Measurements from ENCODE around the gene NFIL3.

The NFIL3 gene

GRCh38 chr9:91426123-91426745 is 2.6 kb upstream of the NFIL3 start:
- H3K27ac ChIP-seq (replicated peaks; ENCODE audit: low read length): no peak overlapping the region
- no peak overlapping the region for H3K9ac ChIP-seq (ENCODE audit: low read depth, low read length, poor library complexity)
- no peak overlapping the region for H2BK5ac ChIP-seq (ENCODE audit: low read length)
- no peak overlapping the region for H3K23ac ChIP-seq (ENCODE audit: low read depth, low read length, poor library complexity)
- H4K91ac ChIP-seq (ENCODE audit: low read depth, low read length, poor library complexity): no peak overlapping the region
- DNase-seq (ENCODE audit: low spot score): no peak
- no peak overlapping the region for H2BK12ac ChIP-seq (ENCODE audit: low read length)
- no peak overlapping the region for H4K8ac ChIP-seq (ENCODE audit: low read depth, low read length)
- peaks cover 4 to 7% of the 10 kb centered on the region in 2 donors for H3K4me1 ChIP-seq (ENCODE audit: control insufficient read depth in 2 of 2, insufficient read depth in 1 of 2, low read depth in 1 of 2, low read length in 2 of 2)
- H3K27me3 ChIP-seq (ENCODE audit: control insufficient read depth in 3 of 3, insufficient read depth in 3 of 3, low read depth in 1 of 3, low read length in 3 of 3): peaks cover 0 to 62% (median 18%) of the 10 kb centered on the region in 3 experiments
- no peak overlapping the region for H3K4me2 ChIP-seq (ENCODE audit: insufficient read depth, low read length, poor library complexity, severe bottlenecking)
- no peak overlapping the region for H3K4me3 ChIP-seq (ENCODE audit: low read length in 2 of 2)
- H2BK120ac ChIP-seq (ENCODE audit: low read depth, low read length): no peak overlapping the region
- H2AK5ac ChIP-seq (ENCODE audit: low read depth, low read length): no peak overlapping the region
- no peak overlapping the region for H3K14ac ChIP-seq (ENCODE audit: low read length)
- no peak overlapping the region for H3K4ac ChIP-seq (ENCODE audit: low read length)
- peaks cover 0 to 8% of the 10 kb centered on the region in 2 donors for H3K9me3 ChIP-seq (replicated peaks in 1 of 2; ENCODE audit: control insufficient read depth in 2 of 2, insufficient read depth in 1 of 2, low read depth in 1 of 2, low read length in 2 of 2)
- no peaks in the 10 kb centered on the region for H3K36me3 ChIP-seq (replicated peaks in 1 of 2; ENCODE audit: control insufficient read depth in 2 of 2, insufficient read depth in 2 of 2, low read length in 2 of 2)
- no CpG with 5 or more reads among the region's 3 CpGs for WGBS, 2 donors (ENCODE audit: extremely low coverage in 2 of 2, insufficient read length in 2 of 2, insufficient replicate concordance in 1 of 2)
- H2BK15ac ChIP-seq (ENCODE audit: low read length): no peak overlapping the region
- H3K18ac ChIP-seq (ENCODE audit: low read length): no peak overlapping the region
- peaks cover 1% of the 10 kb centered on the region for H3K79me1 ChIP-seq (ENCODE audit: low read depth, low read length)
- H2AFZ ChIP-seq (ENCODE audit: low read length): no peak overlapping the region

GRCh38 chr9:91425271-91425670 is 1.6 kb upstream of the NFIL3 start:
- Histone ChIP-seq H4K8ac (ENCODE audit: low read depth, low read length) (no peak overlapping the region), H2BK5ac (ENCODE audit: low read length) (no peak overlapping the region), H3K23ac (ENCODE audit: low read depth, low read length, poor library complexity) (no peak overlapping the region), H2AFZ (ENCODE audit: low read length) (no peak overlapping the region), H3K9ac (ENCODE audit: low read depth, low read length, poor library complexity) (no peak overlapping the region), H3K9me3 (replicated peaks in 1 of 2; ENCODE audit: control insufficient read depth in 2 of 2, insufficient read depth in 1 of 2, low read depth in 1 of 2, low read length in 2 of 2) (peaks cover 0 to 8% of the 10 kb centered on the region in 2 donors), H2BK12ac (ENCODE audit: low read length) (no peak overlapping the region), H3K4ac (ENCODE audit: low read length) (no peak overlapping the region), H2BK15ac (ENCODE audit: low read length) (no peak overlapping the region), H2BK120ac (ENCODE audit: low read depth, low read length) (no peak overlapping the region), H4K91ac (ENCODE audit: low read depth, low read length, poor library complexity) (no peak overlapping the region), H3K4me3 (ENCODE audit: low read length in 2 of 2) (no peak overlapping the region), H2AK5ac (ENCODE audit: low read depth, low read length) (no peak overlapping the region), H3K36me3 (replicated peaks in 1 of 2; ENCODE audit: control insufficient read depth in 2 of 2, insufficient read depth in 2 of 2, low read length in 2 of 2) (no peaks in the 10 kb centered on the region), H3K4me2 (ENCODE audit: insufficient read depth, low read length, poor library complexity, severe bottlenecking) (no peak overlapping the region), H3K18ac (ENCODE audit: low read length) (no peak overlapping the region), H3K79me1 (ENCODE audit: low read depth, low read length) (peaks cover 1% of the 10 kb centered on the region), H3K4me1 (ENCODE audit: control insufficient read depth in 2 of 2, insufficient read depth in 1 of 2, low read depth in 1 of 2, low read length in 2 of 2) (peaks cover 4 to 7% of the 10 kb centered on the region in 2 donors), H3K27me3 (ENCODE audit: control insufficient read depth in 3 of 3, insufficient read depth in 3 of 3, low read depth in 1 of 3, low read length in 3 of 3) (peaks cover 0 to 57% (median 18%) of the 10 kb centered on the region in 3 experiments), H3K14ac (ENCODE audit: low read length) (no peak overlapping the region), H3K27ac (replicated peaks; ENCODE audit: low read length) (no peak overlapping the region)
- no CpG with 5 or more reads among the region's 9 CpGs for WGBS, 2 donors (ENCODE audit: extremely low coverage in 2 of 2, insufficient read length in 2 of 2, insufficient replicate concordance in 1 of 2)
- no peak for DNase-seq (ENCODE audit: low spot score)

GRCh38 chr9:91424403-91425176 is 958 bp upstream of the NFIL3 start:
- Histone ChIP-seq H3K18ac (ENCODE audit: low read length) (peak overlapping the region; percentile 91), H2AFZ (ENCODE audit: low read length) (peak overlapping the region; percentile 99)
- no CpG with 5 or more reads among the region's 67 CpGs for WGBS, 2 donors (ENCODE audit: extremely low coverage in 2 of 2, insufficient read length in 2 of 2, insufficient replicate concordance in 1 of 2)

More at GRCh38 chr9:91424403-91425176, 958 bp upstream of the NFIL3 start:
- Histone ChIP-seq H4K91ac (ENCODE audit: low read depth, low read length, poor library complexity) (no peak overlapping the region), H2BK120ac (ENCODE audit: low read depth, low read length) (no peak overlapping the region), H2BK12ac (ENCODE audit: low read length) (no peak overlapping the region), H2BK15ac (ENCODE audit: low read length) (peak overlapping the region; percentile 52), H3K4ac (ENCODE audit: low read length) (no peak overlapping the region), H2BK5ac (ENCODE audit: low read length) (no peak overlapping the region), H3K9me3 (replicated peaks in 1 of 2; ENCODE audit: control insufficient read depth in 2 of 2, insufficient read depth in 1 of 2, low read depth in 1 of 2, low read length in 2 of 2) (peaks cover 0 to 8% of the 10 kb centered on the region in 2 donors), H4K8ac (ENCODE audit: low read depth, low read length) (no peak overlapping the region), H3K23ac (ENCODE audit: low read depth, low read length, poor library complexity) (no peak overlapping the region), H3K79me1 (ENCODE audit: low read depth, low read length) (peaks cover 1% of the 10 kb centered on the region), H3K9ac (ENCODE audit: low read depth, low read length, poor library complexity) (peak overlapping the region; percentile 85), H3K27me3 (ENCODE audit: control insufficient read depth in 3 of 3, insufficient read depth in 3 of 3, low read depth in 1 of 3, low read length in 3 of 3) (peaks cover 0 to 55% (median 18%) of the 10 kb centered on the region in 3 experiments), H3K27ac (replicated peaks; ENCODE audit: low read length) (no peak overlapping the region), H3K36me3 (replicated peaks in 1 of 2; ENCODE audit: control insufficient read depth in 2 of 2, insufficient read depth in 2 of 2, low read length in 2 of 2) (no peaks in the 10 kb centered on the region), H3K4me2 (ENCODE audit: insufficient read depth, low read length, poor library complexity, severe bottlenecking) (peak overlapping the region; percentile 95), H3K4me1 (ENCODE audit: control insufficient read depth in 2 of 2, insufficient read depth in 1 of 2, low read depth in 1 of 2, low read length in 2 of 2) (peaks cover 4 to 7% of the 10 kb centered on the region in 2 donors), H3K14ac (ENCODE audit: low read length) (no peak overlapping the region), H2AK5ac (ENCODE audit: low read depth, low read length) (no peak overlapping the region), H3K4me3 (ENCODE audit: low read length in 2 of 2) (peak overlapping the region; percentile 59 to 81)
- peak; percentile 32 for DNase-seq (ENCODE audit: low spot score)

Measured in neuronal stem cell (in vitro differentiated cells).